Suppressor macrophage (primary cell): Measurements from ENCODE around the gene HDAC10.

Source experiments
- DNase-seq, 4 experiments: peaks; one replicate each; pipeline ENCODE4 v3.0.0-alpha.2; 2020 to 2022

Gene HDAC10

GRCh38 chr22:50255607-50256006 lies 4.5 kb upstream of the HDAC10 start:
- DNase-seq: no peak

- no peak for DNase-seq
Measured at GRCh38 chr22:50255099-50255498, 4.0 kb upstream of the HDAC10 start.

- no peak for DNase-seq
Measured at GRCh38 chr22:50253941-50254340, 2.9 kb upstream of the HDAC10 start.

- DNase-seq: no peak
Measured at GRCh38 chr22:50253046-50253915, 2.2 kb upstream of the HDAC10 start.

DNA sequence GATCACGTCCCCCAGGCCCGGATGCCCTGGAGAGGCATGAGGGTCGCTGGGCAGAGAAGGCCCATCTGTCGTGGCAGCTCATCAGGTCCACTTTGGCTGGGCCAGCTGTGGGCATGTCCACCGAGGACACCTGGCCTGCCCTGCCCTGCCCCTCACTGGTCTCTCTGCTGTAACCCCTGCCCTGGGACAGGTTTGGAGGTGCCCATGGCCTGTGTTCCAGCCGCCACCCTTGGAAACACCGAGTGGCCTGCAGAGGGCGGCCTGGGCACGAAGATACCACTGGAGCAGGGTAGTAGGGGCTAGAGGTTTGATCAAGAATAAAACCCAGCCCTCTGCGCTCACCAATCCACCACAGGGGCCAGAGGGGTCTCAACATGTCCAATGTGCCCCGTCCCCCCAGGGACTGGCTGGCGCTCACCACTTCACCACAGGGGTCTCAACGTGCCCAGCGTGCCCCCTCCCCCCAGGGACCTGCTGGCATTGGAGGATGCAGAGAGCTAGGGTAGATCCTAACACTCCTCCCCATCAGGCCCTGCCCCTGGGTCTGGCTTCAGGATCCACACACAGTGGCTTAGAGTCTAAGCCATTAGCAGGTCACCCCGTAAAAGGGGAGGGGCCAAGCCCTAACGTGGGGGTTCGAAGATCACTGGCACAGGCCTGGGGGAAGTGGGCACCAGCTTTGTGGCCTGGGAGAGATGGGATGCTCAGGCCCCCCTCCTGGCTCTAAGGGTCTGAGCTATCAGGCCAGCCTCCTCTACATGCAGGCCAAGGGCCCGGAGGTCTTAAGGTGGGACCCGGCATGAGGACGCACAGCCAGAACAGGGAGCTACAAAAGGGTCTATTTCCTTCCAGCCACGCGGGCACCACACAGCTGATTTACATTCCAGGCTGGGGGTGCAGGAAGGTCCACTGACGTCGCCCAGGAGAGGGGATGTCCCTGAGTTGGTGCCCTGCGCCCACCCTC lies 1.3 kb upstream of the HDAC10 start:
- DNase-seq: peak; percentile 74 to 86 (median 79)

- no peak for DNase-seq
Measured at GRCh38 chr22:50251477-50252081, 514 bp upstream of the HDAC10 start.

DNA sequence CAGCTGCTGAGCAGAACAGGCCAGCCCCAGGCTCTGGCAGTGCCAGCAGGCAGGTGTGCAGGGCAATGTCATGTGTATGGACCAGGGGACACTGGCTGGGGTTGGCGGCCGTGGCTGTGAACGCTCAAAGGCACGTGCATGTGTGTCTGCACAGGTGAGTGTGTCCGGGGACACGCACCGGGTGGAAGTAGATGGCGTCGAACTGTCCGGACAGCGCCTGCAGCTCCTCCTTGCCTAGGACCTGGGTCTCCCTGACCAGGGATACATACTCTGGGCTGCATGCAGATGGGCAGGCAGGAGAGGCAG lies 863 bp downstream of the HDAC10 start:
- DNase-seq: no peak

GRCh38 chr22:50249341-50250248 lies 1.5 kb downstream of the HDAC10 start:
- no peak for DNase-seq

GRCh38 chr22:50248196-50249081 lies 2.6 kb downstream of the HDAC10 start:
- no peak for DNase-seq

DNA sequence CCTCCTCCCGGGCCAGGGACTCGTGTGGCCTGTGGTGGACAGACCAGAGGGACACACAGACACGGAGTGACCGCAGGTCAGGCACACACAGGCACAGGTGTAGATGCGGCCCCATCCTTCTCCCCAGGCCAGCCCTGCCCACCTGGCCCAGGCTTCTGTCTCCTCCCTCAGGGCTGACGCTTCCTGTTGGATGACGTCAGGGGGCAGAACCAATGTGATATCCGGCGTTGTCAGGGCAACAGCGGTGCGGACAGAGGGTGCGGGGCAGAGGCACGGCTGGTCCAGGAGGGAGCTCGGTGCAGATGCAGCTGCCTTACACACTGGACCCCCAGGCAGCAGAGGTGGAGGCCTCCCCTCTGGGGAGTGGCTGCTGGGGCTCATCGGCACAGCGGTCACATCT lies 3.3 kb downstream of the HDAC10 start:
- DNase-seq: peak in 3 of 4 experiments; percentile 18 to 43 (median 39)

GRCh38 chr22:50246242-50247175 lies 4.6 kb downstream of the HDAC10 start:
- no peak for DNase-seq

DNA sequence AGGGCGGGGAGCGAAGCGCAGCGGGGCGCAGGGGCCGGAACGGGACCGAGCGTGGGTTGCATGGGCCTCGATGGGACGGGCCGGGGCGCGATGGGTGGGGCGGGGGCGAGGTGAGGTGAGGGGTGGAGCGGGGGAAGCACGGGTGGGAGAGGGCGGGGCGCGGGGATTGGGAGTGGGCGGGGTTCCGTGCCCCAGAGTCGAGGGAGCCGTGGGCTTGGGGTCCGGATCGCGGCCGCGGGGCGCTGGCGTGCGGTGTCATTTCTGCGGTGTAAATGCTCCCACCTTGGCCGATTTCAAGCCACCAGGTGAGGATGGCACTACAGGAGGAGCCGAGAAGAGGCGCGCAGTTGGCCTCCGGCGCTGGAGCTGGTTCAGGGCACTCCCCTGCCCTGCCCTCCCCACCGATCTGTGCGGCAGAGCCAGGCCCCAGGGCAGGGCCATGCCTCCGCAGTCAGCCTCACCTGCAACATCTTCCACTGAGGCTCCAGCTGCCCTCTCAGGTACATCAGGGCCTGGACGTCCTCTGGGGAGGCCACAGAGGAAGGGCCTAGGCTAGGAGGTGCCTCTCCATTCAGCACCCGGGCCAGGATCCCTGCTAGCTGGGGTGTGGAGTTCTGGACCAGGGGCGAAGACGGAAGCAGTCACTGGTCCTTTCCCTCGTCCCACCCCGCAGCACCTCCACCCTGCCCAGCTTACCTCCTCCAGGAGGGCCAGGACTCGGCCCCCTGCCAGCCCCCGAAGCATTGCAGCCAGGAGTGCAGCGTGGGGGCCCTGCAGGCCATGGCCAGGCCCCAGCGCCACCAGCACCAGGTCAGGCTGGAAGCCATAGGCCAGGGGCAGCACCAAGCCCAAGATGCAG lies 5.6 kb downstream of the HDAC10 start:
- DNase-seq: no peak

DNA sequence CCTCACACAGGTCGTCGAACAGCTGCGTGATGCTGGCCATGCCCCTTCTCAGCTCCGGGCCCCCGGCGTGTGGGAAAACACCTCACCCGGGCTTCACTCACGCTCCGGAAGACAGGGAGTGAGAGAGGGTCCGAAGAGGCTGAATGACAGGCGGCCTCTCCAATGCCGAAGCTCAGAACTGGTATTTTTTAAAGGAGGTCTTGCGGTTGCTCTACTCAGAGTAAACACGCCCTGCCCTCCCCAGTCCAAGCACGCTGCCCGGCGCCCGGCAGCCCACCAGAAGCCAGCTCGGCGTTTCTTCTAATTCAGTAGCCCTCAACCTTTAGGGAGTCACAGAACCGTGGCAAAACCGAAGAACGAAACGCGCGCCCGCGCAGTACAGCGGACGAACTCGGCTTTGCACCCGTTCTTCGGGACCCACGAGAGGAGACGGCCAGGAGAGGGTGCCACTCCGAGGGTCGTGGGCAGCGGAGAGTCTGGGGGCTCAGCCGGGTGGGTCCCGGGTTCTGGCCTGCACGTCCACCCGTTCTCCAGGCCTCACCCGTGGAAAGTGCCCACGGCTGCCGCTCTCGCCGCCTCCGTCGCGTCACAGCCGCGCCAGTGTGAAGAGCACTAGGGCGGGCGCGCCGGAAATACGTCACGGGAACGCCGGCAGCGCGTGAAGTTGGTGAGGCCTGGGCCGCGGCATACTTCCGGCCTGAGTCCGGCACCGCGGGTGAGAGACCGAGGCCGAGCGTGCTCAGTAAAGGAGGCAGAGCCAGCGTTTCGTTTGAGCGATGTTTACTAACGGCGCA lies 6.4 kb downstream of the HDAC10 start, which contains the start of gene TUBGCP6:
TUBGCP6 (minus strand) TSS at position 604 of the 794 bp plus-strand sequence; CDS start at position 40, 564 bp downstream.
- DNase-seq: peak; percentile 96 to 98 (median 97)

- peak in 3 of 4 experiments; percentile 20 to 39 (median 25) for DNase-seq
Measured at GRCh38 chr22:50243685-50244419, 7.2 kb downstream of the HDAC10 start.

DNA sequence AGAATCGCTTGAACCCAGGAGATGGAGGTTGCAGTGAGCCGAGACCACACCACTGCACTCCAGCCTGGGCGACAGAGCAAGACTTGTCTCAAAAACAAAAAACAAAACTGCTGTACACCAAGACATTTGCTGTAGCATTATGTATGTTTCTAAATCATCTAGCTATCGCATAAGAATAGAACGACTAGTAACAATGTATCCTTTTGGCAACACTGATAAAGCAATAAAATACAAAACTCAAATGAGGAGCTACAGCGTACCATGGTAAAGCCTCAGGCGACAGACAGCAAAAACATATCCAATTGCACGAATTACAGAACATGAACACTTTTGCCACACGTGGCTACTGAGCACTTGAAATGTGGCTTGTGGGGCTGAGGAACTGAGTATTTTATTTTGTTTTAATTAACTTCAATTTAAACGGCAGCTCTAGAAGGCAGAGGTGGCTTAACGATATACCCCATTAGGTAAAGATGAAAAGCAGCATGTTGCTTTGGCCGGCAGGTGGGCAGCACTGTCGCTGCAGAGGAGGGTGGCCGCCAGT lies 8.6 kb downstream of the HDAC10 start:
- no peak for DNase-seq

DNA sequence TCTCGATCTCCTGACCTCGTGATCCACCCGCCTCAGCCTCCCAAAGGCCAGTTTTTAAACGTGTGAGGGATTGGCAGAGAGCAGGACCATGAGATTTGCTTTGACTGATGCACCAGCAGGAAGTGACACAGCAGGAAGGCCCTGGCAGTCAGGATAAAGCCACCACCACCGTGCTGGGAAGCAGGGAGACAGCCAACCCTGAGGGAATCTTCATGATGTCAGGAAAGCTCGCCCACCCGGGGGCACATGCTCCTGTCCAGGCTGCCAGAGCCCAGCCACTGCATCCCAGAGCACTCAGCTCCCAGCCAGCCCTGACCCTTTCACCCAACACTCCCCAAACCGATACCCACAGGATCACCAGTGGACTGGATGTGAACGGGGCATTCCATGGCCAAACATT lies 12.3 kb downstream of the HDAC10 start:
- no peak for DNase-seq
